ENCODE results near the gene SPART.
"Not testable (repeated sequence)": the region's sequence is repeated elsewhere in the genome, so short reads cannot be mapped to it uniquely, and the experiment has no call there.

The SPART gene

DNA sequence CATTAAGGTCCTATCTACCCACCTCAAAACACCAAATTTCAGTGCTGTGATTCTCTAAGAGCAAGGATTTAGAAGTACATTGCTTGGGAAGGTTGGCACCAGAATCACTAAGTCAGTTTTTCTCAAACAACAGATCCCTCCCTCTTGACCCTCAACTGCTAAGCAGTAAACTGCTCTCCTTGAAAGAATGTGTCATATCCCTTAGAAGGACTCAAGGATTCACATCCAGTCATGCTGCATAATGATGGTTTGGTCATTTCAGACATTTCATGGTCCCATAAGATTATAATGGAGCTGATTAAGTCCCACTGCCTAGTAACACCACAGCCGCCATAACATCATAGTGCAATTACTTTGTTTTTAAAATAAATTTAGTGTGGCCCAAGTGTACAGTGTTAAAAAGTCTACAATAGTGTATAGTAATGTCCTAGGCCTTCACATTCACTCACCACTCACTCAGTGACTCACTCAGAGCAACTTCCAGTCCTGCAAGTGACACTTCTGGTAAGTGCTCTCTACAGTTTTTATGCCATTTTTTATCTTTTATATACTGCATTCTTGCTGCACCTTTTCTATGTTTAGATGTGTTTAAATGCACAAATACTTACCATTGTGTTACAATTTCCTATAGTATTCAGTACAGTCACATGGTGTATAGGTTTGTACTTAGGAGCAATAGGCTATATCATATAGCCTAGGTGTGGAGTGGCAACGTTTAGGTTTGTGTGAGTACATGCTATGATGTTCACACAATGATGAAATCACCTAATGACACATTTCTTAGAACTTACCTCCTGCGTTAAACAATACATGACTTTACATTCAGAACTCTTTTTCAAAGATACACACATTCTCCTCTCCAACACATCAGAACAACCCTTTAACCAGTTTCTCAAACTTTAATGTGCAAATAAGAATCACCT, 32.9 kb downstream of the SPART start:
- ATAC-seq (no peak), DNase-seq (no peak)

DNA sequence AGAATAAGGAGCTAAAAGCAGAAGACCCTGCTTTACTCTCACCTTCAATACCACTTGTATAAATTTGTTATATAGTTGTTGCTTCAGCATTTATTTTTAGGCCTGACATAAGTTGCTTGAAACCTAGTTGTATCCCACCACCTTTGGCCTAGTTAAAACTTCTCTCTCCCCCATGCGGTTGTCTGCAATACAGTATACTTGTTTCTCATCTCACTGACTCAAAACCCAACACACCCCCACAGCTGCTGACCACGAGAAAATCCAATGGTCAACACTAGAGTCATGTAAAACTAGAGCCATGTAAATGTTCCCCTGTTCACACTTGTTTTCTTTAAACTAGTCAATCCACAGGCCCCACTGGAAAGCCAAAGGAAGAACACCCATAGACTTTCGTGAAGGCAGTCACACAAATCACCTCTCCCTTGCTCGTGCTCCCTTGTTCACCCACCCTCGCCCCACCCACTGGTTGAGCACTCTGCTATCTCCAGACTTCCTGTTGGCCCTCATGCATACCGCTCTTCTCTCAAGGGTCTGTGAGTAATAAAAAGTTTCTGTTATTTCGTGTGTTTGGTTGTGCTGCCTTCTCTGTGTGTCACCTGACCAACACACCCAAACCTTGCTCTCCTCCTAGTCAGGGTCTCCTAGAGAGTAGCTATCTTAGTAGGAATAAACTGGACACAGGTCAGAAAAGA, 35.6 kb downstream of the SPART start:
- no peak for DNase-seq
- ATAC-seq = peak; percentile 23

DNA sequence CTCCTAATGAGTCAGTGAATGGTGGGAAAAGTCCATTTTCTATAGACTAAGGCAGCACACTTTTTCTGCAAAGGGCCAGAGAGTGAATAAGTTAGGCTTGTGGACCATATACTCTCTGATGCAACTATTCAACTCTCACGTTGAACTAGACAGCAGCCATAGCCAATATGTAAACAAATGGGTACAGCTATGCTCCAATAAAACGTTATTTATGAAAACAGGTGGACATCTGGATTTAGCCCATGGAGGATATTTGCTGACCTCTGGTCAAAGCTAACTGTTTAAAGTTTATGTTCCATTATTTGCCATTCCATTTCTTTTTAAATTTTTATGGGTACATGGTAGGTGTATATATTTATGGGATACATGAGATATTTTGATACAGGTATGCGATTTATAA, 43.9 kb downstream of the SPART start:
- ATAC-seq = no peak
- no peak for DNase-seq

DNA sequence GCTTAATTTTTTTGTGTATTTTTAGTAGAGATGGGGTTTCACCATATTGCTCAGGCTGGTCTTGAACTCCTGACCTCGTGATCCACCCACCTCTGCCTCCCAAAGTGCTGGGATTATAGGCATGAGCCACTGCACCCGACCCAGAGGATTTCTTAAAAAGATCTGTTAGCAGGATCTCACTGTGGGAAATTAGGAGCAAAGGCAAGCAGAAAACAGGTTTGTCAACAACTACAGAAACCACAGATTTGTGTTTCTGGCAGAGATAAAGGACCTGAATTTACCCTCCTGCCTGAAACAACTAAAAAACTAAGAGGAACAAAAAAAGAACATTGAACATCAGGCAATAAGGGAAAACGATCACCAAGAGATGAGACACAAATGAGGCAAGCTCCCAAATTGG, 46.7 kb downstream of the SPART start:
- DNase-seq, ATAC-seq: not testable (repeated sequence)

DNA sequence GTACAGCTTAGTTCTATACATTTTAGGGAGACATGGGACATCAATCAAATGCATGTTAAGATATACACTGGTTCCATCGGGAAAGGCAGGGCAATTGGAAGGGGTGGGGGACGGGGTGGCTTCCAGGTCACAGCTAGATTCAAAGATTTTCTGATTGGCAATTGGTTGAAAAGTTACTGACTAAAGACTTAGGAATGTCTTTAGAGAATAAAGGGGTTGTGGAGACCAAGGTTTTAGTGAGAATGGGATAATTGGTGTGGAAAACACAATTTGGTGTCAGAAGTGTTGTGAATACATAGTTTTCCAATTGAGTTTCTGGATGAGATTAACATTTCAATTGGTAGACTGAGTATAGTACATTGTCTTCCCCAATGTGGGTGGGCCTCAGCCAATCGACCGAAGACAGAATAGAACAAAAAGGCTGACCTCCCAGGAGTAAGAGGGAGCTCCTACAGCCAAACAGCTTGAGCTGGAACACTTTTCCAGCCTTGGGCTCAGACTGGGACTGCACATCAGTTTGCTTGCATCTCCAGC, 47.6 kb downstream of the SPART start:
- DNase-seq (no peak), ATAC-seq (no peak)

DNA sequence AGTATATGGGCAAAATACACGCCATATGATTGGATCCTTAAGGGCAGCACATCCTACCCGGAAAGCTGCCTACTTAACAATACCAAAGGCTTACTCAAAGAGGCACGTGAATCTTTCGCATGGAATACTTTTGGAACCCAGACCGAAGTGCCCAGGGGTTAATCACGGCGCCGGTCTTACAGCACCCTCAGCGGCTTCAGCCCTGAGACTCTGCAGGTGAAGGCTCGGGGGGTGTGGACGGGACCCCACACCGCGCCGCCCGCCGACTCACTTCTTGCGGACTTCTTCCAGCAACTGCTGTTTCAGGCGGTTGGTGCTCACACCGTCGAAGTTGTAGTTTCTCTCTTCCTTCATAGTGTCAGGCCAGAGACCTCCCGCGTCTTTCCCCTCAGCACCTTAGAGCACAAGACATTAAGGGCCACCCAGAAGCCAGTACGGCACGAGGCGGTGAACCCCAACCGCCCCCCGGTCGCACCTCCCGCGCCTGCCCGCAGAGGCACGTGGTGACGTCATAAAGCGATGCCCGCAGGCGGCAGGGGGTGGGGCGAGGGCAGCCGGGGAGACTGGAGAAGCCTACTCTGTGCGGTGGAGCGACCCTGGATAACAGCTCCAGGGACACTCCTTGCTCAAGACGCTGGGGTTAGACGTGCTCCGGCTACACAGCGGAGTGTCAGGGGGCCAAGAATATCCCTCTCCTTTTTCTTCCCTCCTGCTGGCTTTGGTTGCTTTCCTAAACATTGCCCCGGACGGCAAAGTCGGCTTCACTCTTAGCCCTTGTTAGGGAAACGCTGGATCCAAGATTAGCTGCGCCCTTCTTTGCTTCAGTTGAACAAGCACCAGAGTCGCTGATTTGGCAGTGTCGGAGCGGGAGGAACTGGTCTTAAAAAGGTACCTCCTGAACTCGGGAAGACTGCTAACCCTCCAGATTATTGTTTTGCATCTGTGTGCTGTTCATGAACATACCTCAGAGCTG, 48.5 kb downstream of the SPART start, which contains the start of gene CCDC169:
CCDC169 (minus strand) TSS at position 449 of the 973 bp plus-strand sequence; CDS start at position 354, 95 bp downstream.
- DNase-seq = peak; percentile 71
- ATAC-seq = peak; percentile 80

DNA sequence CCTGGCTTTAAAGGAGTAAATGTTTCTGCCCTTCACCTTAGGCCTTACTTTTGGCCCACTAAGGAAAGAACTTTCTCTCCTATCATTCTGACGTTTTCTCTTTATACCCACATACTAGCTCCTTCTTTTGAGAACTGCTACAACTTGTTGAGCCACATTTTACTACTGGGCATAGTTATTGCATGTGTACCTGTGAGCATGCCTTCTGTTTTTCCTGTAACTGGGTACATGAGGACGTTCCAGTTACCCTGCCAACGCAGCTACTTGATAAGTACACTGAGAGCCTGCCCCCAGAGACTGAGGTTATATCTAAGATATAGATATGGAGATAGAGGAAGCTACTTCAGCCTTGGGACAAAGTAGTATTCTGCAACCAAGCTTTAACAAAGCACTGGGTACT, 52.1 kb downstream of the SPART start:
- no peak for ATAC-seq
- no peak for DNase-seq

DNA sequence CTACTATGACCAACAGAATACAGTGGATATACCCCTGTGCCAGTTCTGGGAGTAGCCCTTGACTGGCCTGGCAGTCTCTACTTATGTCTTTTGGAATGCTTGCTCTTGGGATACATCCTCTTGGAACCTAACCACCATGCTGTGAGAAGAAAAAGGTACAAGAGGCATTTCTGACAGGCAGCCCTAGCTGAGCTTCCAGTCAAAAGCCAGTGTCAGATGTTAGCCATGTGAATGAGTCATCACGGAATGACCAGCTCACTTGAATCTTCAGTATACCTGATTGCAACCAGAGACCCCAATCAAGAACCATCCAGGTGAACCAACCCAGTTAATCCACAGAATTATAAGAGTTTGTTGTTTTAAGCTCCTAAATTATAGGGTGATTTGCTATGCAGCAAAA, 52.7 kb downstream of the SPART start:
- ATAC-seq (no peak), DNase-seq (no peak)

DNA sequence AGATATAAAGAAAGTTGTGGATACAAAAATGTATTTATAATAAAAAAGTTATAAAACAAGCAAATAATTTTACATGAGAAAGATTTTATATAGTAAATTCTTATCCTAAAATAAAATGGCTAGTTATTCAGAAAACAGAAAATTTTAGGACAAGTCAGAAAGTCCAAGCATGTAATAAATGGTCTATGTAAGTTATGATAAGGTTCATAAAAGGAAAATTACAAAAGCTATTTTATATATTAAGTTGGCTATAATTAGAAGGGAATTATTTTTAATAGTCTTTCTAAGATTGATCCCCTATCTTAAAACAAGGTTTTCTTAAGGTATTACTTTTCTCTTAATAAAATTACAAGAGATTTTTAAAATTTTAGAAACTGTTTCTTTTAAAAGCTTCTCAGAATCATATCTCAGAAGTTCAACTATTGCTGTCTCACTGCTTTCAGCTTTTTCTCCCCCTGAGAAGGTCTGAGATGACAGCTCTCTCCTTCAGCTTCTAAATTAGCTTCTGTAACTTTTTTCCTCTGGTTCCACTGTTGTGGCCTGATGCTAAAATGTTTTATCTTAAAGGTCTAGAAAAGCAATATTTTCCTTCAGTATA, 57.3 kb downstream of the SPART start:
- DNase-seq = no peak
- ATAC-seq = no peak

DNA sequence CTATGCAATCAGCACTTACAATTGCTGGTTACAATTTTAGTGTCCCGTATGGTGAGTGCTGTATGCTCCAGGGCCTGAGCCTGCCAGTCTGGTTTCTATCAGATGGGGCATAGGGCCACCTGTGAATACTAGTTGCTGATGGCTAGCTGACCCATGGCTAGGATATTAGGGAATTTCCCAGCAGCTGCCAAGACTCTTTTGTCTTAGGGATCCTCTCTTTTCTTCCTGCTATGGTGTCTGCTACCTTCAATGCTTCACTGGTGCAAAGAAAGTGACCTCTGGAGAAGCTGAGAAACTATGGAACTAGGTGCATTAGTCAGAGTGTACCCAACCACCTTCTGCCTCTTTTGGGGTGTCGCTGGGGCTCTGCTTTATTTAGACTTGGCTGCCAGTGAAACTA, 60.2 kb downstream of the SPART start:
- no peak for DNase-seq
- no peak for ATAC-seq

DNA sequence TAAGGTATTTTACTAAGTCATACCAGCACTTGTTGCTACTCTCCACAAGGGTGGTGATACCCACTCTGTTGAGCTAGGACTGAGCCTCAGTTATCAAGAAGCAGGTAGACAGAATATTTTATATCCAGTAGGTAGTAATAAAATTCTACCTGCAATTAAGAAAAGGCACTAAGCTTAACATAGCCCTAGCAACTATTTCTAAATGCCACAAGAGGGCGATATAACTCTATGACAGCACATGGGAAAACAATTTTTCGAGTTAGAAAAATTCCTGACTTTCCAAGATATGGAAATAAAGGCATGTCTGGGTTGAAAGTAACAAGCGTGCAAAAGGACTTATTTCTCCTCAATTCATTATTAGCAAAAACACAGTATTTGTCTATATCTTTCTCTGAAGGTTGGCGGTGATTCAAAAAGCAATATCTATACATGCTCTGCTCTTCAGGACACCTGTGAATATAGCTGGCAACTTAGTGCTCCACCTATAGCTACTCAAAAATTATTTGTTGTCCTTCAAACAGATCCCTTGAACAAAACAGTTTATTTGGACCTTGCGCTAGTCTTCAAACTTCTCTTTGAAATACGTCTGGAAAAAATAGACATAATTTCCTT, 63.3 kb downstream of the SPART start:
- DNase-seq = no peak

DNA sequence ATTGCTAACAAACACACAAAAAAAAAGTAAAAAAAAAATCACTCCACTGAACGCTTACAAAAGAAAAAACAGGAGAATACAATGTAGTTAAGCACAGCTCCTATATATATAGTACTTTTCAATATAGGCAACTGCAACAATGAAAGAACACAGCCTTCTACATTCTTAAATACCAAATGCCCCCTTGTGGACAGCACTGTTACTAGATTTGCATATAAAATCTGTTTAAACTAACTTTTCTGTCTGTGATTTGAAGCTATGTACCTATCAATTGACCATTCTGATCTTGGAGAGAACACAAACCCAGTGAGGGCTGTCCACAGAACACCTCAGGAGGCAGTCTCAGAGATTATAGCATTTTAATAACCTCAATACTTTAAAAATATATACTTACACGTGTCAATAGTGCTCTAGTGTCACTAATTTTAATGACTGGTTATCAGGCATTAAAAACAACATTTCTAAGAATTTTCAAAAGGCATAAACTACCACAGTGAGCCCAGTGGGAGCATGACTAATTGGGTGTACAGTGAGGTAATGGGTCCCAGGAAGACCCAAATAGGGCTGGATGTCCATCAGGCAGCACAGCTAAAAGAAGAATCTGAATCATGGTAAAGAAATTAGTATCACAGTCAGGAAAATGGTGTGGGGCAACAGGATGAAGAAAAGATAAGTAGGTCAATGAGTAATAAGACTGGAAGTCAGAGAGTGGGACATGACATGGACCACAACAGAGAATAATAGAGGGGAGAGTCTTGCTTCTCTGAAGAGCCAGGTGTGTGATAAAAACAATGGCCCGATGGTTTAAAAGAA, 70.8 kb downstream of the SPART start:
- no peak for ATAC-seq
- no peak for DNase-seq

More for the DNA sequence above, 63.3 kb downstream of the SPART start:
- ATAC-seq = no peak

DNA sequence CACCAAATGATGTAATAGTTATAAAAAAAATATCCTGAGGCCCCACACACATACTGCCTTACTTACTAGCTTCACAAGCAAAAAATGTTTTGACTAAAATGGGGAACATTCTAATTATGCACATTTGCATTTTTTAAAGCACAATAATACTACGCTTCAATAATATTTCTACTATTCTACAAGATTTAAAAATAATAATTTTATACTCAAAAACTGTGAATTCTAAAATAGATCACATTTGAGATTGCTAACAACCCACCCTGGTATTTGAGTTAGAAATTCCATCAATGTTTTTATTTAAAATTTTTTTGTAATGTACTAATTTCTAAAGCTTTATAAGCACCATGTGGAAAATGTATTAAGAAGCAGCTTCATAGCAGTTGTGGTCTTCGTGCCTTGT, 72.8 kb downstream of the SPART start:
- ATAC-seq = no peak
- no peak for DNase-seq

DNA sequence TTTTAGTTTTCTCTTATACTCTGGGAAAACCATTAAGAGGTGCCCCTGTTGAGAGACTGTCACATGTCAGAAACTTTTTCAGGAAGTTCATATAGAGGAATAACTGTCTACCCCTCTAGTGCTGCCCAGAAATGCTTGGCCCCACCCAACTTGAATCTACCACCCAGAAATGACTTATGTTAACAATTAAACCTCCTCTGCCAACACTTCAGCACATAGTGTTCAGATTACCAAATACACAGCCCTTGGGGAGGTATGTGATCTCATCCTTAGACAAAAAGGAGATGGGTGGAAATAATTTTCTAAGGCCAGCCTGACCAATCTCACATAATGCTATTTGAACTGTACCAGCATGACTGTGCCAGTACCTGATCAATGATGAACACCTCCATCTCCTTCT, 84.2 kb downstream of the SPART start:
- DNase-seq = no peak
- no peak for ATAC-seq

DNA sequence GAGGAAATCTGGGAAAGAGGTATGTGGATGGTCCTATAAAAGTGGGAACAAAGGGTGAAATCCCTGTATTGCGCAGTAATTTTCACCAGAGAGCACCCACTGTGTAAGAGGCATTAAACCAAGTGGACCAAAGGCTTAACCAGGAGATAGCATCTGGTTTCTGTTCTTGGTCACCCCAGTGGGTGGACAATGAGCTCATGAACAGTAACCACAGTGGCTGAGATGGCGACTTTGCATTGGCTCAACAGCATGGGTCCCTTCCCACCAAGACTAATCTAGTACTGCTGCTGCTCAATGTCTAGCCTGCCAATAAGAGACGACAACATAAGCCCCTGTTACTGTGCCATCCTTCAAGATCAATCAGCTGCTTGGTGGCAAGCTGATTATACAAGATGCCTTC, 85.2 kb downstream of the SPART start:
- DNase-seq = no peak
- no peak for ATAC-seq

DNA sequence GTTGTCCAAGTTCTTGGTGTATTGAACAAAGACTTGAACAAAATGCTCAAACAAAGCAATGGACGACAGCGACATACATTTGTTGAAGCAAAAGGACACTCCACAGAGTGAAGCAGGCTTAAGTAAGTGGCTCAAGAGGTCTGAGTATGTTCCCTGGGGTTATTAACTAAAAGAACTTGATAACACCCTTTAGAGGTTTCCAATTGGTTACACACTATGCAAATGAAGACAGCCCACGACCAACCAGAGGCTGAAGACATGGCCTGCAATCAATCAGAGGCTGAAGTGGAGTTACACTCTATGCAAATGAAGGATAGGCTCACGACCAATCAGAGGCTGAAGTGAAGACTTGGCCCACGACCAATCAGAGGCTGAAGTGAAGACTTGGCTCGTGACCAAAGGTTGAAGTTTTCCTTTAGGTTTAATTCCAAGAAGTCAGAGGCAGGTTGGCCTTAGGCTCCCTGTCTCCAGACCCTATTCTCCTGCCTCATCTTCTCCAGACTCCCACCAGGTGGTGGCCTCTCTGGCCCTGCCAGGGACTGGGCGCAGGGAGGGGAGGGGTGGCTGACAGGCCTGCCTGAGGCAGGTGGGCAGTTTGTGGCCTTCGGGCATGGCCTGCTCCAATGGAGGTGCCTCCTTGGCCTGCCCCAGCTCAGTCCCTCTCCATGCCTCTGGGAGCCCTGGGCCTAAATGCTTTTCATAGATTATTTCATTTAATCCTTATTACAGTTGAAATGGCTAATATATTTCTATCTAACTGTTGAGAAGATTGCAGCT, 86.6 kb downstream of the SPART start:
- DNase-seq = no peak
- ATAC-seq = no peak

DNA sequence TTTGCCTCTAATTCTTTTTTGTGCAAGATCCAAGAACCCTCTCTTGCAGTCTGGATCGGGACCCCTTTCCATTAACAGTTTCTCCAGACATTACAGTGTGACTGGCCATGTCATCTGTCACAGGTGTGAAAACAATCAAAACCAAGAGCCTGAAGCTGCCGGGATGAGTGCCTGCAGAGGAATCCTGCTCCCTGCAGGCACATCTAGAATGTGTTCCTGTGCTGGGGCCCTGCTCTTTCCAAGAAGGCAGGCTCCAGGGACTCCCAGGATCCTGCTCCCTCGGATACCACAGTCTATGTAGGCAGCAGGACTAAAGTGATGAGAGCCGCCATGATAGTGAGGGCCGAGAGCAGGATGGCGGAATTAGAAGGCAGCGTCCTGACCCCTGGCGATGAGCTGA, 87.4 kb downstream of the SPART start:
- DNase-seq = no peak
- no peak for ATAC-seq

Data from stimulated activated naive CD8-positive, alpha-beta T cell treated with anti-CD3 and anti-CD28 coated beads, Interleukin-15, Interleukin-2, amounts not matched to agents 100 U/mL and 50 U/mL, for 24 hours (primary cell).